ENCODE data around the gene GPATCH8.
A peak's percentile ranks its signal among the peaks of the same experiment; 100 is the strongest.
"Not testable (repeated sequence)": the region's sequence is repeated elsewhere in the genome, so short reads cannot be mapped to it uniquely, and the experiment has no call there.

GPATCH8 gene

DNA sequence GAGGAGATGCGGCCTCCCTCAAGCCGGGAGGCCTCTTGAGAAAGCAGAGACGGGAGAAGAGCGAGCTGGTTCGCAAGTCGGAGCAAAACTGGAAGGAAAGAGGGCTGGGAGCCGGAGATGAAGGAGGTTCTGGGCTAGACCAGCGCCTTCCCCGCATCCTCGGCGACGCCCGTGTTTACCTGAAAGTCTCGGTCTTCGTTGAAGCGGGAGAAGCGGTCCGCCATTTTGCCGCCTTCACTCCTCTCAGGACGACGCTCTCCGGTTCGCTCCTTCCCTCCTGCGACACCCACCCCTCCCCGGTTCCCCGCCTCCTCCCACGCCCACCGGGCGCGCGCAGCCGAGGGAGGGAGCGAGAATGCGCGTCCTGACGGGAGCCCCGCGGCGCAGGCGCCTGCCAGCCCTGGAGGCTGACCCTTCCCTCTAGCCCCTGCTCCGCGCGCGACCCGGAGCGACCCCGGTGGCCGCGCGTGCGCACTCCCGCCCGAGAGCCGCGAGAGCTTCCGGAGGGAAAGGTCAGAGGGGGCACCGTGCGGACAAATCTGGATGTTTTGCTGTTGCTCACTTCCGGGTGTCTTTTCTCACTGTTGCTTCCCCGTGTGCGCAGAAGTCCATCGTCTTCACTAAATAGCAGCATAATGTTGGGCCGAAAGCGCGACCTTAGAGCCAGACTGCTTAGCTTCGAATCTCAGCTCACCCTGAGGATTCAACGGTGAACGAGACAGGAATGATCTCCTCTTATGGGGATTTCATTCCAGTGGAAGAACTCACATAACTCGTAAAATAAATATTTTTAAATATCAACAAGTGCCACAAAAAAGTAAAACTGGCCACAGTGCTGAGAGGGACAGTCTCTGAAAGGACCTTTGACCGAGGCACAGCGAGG is at the start of gene GPATCH8:
GPATCH8 (minus strand) TSS at position 260 of the 883 bp plus-strand sequence; CDS start at position 224, 36 bp downstream.
- DNase-seq = peak; percentile 98

- DNase-seq = no peak
Measured at GRCh38 chr17:44552361-44552760, 49.2 kb upstream of the GPATCH8 start.

GRCh38 chr17:44549686-44550085 is 46.5 kb upstream of the GPATCH8 start:
- DNase-seq = no peak

GRCh38 chr17:44548376-44549230 is 45.4 kb upstream of the GPATCH8 start:
- no peak for DNase-seq

DNA sequence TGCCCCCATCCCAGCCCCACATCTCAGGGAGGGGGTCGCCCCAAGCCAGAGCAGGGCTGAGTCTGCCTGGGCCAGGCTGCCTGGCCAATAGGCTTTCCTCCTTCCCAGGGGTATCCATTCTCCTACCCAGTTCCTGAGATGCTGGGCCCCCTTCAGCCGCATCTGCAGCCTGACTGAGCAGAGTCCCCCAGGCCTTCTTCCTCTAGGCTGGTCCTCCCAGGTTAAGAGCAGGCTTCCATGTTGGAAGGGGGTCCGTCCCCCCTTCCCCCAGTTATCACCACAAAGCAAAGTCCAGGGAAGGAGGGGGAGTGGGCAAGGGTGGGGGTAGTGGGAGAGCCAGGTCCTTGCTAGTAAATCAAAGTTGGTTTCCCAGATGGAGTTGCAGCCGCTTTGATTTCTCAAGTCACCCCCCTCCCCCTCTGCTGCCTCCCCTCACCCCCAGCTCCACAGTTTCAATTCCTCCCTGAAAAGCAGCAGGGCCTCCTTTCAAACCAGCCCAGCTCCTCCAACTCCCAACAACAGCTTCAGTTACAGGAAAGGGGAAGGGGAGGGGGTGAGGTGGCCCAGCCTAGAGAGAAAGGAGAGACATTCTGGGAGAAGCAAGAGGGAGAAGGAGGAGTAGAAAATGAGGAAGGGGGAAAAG is 44.5 kb upstream of the GPATCH8 start:
- DNase-seq = no peak

GRCh38 chr17:44546671-44547606 is 43.7 kb upstream of the GPATCH8 start:
- DNase-seq = no peak

GRCh38 chr17:44543905-44544523 is 40.8 kb upstream of the GPATCH8 start:
- DNase-seq = no peak

GRCh38 chr17:44543213-44543904 is 40.2 kb upstream of the GPATCH8 start:
- no peak for DNase-seq

- no peak for DNase-seq
Measured at GRCh38 chr17:44541884-44542581, 38.8 kb upstream of the GPATCH8 start.

GRCh38 chr17:44540246-44541084 is 37.3 kb upstream of the GPATCH8 start:
- no peak for DNase-seq

DNA sequence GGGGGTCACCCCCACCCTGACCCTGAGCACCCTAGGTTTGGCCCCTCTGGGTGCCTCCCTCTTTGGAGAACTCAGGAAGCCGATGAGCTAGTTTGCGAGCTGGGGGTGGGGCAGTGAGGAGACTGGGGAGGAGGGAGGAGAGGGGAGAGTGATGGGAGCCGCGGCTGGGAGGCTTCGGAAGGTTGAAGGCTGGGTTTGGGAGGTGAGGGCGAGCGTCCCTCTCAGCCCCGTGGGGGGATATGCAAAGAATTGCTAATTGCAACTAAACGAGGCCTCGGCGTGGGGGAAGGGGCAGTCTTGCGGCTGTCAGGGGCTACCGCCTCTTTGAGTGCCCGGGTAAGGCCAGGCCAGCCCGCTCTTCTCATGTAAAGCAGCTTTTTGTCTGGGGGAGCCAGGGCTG is 36.5 kb upstream of the GPATCH8 start:
- DNase-seq = no peak

- not testable (repeated sequence) for DNase-seq
Measured at GRCh38 chr17:44537922-44538321, 34.7 kb upstream of the GPATCH8 start.

DNA sequence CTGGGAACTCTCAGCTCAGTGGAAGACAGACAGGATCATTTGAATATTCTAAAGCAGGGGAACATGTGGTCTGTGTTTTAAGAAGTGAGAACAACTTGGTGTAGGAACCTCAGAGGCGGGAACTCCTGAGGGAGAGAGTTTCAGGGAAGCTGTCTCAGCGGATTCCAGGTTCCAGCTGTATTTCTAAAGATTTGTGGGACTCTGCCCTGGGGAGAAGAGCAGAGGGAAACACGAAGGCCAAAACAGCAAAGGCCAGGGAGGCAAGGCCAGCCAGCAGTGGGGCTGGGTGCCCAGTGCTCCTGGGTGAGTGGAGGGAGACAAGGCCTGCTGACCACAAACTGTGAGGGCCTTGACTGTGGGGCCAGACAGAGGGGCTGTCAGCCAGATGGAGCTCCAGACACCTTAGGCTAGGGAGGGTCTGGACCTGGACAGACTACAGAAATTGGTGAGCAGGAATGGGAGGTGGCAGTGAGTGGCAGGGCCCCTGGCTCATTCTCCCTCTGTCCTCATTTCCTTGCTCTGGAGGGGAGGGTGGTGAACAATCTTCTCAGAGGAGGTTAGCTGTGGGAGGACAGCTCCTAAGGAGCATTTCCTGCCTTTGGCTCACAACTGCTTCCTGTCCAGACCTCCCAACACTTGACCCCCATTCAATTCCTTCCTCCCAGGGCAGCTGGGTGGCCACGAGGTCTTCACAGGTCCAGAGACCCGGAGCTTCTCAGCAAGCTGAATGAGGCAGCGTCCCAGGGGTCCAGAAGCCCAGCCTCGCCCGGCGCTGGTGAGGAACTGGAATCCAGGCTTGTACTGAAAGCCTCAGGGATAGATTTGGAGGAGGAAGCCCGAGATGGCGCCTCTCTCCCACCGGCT is 33.1 kb upstream of the GPATCH8 start:
- DNase-seq = no peak

DNA sequence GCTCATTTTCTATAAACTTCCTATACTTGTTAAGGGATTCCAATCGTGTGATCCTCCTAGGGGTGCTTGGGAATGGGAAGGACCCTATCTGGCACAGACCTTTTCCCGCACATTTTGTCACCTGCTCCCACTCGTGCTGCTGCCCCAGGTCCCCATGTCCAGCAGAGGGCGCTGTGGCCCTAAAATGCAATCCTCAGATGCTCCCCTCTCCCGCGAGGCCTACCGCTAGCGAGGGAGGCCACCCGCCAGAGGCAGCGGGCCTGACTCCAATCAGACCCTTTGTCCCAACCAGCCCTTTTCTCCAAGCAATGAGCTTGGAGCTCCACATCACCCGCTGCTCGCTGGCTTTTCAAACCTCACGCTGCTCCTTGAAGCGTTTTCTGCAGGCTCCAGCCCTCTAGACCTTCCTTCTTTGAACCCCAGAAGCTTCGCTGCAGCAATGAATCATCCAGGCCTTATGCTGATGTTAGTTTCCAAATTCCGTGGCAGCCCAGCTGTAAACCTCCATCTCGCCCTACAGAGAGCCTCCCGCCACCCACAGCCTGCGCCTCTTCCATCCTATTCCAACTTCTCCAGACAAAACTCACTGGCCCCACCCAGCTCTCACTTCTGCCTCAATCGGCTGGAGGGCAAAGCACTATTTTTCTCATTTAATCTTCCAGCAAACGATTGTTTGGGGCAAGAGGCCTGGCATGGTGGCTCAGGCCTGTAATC is 30.5 kb upstream of the GPATCH8 start:
- peak; percentile 88 for DNase-seq

DNA sequence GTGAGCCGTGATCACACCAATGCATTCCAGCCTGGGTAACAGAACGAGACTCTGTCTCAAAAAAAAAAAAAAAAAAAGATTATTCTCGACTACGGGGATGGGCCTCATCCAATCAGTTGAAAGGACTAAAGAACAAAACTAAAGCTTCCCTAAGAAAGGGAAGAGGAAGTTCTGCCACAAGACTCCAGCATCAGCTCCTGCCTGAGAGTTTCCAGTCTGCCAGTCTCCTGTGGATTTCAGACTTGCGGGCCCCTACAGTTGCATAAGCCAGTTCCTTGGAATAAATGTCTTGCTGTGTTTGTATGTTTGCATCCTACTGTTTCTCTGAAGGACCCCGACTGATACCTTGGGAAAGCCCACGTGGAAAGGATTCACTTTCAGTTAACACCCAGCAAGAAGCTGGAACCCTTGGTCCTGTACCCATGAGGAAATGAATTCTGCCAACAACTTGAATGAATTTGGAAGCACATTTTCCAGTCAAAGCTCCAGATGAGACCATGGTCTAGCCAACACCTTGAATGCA is 27.8 kb upstream of the GPATCH8 start:
- no peak for DNase-seq

DNA sequence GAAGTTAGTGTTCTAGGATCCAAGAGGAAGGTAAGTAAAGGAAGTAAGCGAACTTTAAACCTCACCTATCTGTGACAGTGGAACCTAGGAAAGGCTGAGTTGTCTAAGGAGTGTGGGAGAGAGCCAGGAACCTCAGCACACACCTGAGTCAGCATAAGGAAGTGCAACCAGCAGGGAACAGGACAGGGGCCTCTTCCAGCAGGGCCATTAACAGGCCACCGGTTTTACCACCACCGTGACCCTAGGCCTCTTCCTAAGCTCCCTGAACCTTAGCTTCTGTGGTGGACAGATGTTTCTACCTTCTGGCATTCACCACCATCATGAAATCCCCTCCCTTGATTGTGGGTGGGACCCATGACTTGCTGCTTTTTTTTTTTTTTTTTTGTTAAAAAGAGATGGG is 26.7 kb upstream of the GPATCH8 start:
- no peak for DNase-seq

DNA sequence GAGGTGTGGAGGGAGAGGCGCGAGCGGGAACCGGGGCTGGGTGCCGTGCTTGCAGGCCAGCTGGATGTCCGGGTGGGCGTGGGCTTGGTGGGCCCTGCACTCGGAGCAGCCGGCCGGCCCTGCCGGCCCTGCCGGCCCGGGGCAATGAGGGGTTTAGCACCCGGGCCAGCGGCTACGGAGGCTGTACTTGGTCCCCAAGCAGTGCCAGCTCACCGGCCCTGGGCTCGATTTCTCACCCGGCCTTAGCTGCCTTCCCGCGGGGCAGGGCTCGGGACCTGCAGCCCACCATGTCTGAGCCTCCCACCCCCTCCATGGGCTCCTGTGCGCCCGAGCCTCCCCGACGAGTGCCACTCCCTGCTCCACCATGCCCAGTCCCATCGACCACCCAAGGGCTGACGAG is 24.7 kb upstream of the GPATCH8 start:
- DNase-seq = no peak
